Endothelial cell of umbilical vein (primary cell): ENCODE measurements around the gene FAS. TPM values are rescaled to one million over a fixed set of nuclear protein-coding genes. Genes with fewer than 3 reads are reported as not detected.

Experiments used
- BruUV-seq: library from RNA; stranded (reverse); fragments of 400-500 nt; replicated peaks from 2 replicates; lab custom pipeline; 2021; lab: Mats Ljungman, UMichigan
- CTCF ChIA-PET: fragments of 300-600, 350-600 bp; sonication (Branson Sonifier 250); formaldehyde crosslinking; loops from one replicate; lab custom pipeline; 2021; ENCODE audit warnings: antibody characterized with exemption, inconsistent platforms; lab: Charles Lee
- POLR2A ChIA-PET: fragments of 300-600, 350-600 bp; sonication (Branson Sonifier 250); formaldehyde crosslinking; loops from one replicate; lab custom pipeline; 2021; ENCODE audit warnings: antibody characterized with exemption, inconsistent platforms; lab: Charles Lee
- DNase-seq: peaks from one replicate; pipeline ENCODE4 v3.0.0-alpha.2; 2011; ENCODE audit warnings: low read depth, low spot score
- FAIRE-seq: peaks from 2 replicates; lab custom pipeline; 2011; peaks lifted over from hg19 to GRCh38; lab: Jason Lieb, UNC
- H2AFZ ChIP-seq: 2 replicates; pipeline ENCODE4 v1.6.0; 2012; ENCODE audit warnings: low read depth, low read length, control low read depth, inconsistent platforms
- H3K27ac ChIP-seq: 2 replicates; pipeline ENCODE4 v1.5.1; 2011; ENCODE audit warnings: low read depth, mild to moderate bottlenecking, control low read depth, low read length, moderate library complexity; ENCODE audit not compliant: insufficient read depth
- H3K27me3 ChIP-seq, 2 experiments: 2 replicates each; pipeline versions ENCODE4 v1.6.0 to v1.6.1; 2011; ENCODE audit warnings: low read length in 2 of 2, mixed read lengths in 1 of 2; ENCODE audit not compliant: control insufficient read depth in 2 of 2, insufficient read depth in 2 of 2
- H3K36me3 ChIP-seq, 2 experiments: 2 replicates in 1 of 2; 3 replicates in 1 of 2; pipeline ENCODE4 v1.5.1; 2011; ENCODE audit warnings: low read length in 2 of 2, mild to moderate bottlenecking in 1 of 2, moderate library complexity in 1 of 2; ENCODE audit not compliant: control insufficient read depth in 2 of 2, insufficient read depth in 2 of 2; ENCODE audit errors: extremely low read depth in 1 of 2
- H3K4me1 ChIP-seq: 3 replicates; pipeline ENCODE4 v1.5.1; 2011; ENCODE audit warnings: mild to moderate bottlenecking, low read length; ENCODE audit not compliant: control insufficient read depth, insufficient read depth; ENCODE audit errors: extremely low read depth
- H3K4me2 ChIP-seq: 2 replicates; pipeline ENCODE4 v1.6.1; 2011; ENCODE audit warnings: low read length, control low read depth, mixed read lengths; ENCODE audit not compliant: insufficient read depth
- H3K4me3 ChIP-seq, 3 experiments: fragments of 200-600 bp in 1 of 3; sonication (generic), shearing (Covaris generic) in 1 of 3; replicated peaks in 1 of 3; 2 replicates each; pipeline ENCODE4 v1.5.1; 2011 to 2016; ENCODE audit warnings: control low read depth in 3 of 3, low read length in 3 of 3, mild to moderate bottlenecking in 2 of 3, inconsistent platforms in 1 of 3, low read depth in 1 of 3, moderate library complexity in 1 of 3; ENCODE audit not compliant: insufficient read depth in 1 of 3
- H3K79me2 ChIP-seq: 2 replicates; pipeline ENCODE4 v1.6.0; 2012; ENCODE audit warnings: low read length, inconsistent platforms; ENCODE audit not compliant: control insufficient read depth, insufficient read depth
- H3K9ac ChIP-seq: replicated peaks from 2 replicates; pipeline ENCODE3; 2011; ENCODE audit warnings: low read length, control low read depth; ENCODE audit not compliant: insufficient read depth; ENCODE audit errors: extremely low read depth
- H3K9me1 ChIP-seq: replicated peaks from 3 replicates; pipeline ENCODE4 v1.6.0; 2011; ENCODE audit warnings: mild to moderate bottlenecking, low read length; ENCODE audit not compliant: control insufficient read depth, insufficient read depth; ENCODE audit errors: extremely low read depth
- H3K9me3 ChIP-seq: replicated peaks from 2 replicates; pipeline ENCODE4 v1.5.1; 2012; ENCODE audit warnings: low read length, inconsistent platforms; ENCODE audit not compliant: control insufficient read depth, insufficient read depth
- H4K20me1 ChIP-seq: replicated peaks from 2 replicates; pipeline ENCODE3; 2011; ENCODE audit warnings: mild to moderate bottlenecking, low read length; ENCODE audit not compliant: control insufficient read depth, insufficient read depth; ENCODE audit errors: extremely low read depth
- EZH2 ChIP-seq: IDR thresholded peaks from 2 replicates; pipeline ENCODE4 v1.6.1; 2012; ENCODE audit warnings: borderline replicate concordance, low read depth, mild to moderate bottlenecking, moderate library complexity, low read length, inconsistent platforms; ENCODE audit not compliant: severe bottlenecking
- FOS ChIP-seq: IDR thresholded peaks from 2 replicates; pipeline ENCODE4 v1.6.1; 2011; ENCODE audit warnings: mild to moderate bottlenecking, low read length, moderate library complexity, borderline replicate concordance; ENCODE audit not compliant: insufficient read depth
- GATA2 ChIP-seq: IDR thresholded peaks from 2 replicates; pipeline ENCODE4 v1.7.0; 2011; ENCODE audit warnings: low read depth, mild to moderate bottlenecking, moderate library complexity, mixed read lengths, low read length; ENCODE audit not compliant: insufficient read length, insufficient read depth
- JUN ChIP-seq: IDR thresholded peaks from 2 replicates; pipeline ENCODE4 v1.6.1; 2011; ENCODE audit warnings: borderline replicate concordance, low read depth; ENCODE audit not compliant: insufficient read length, insufficient read depth
- MYC ChIP-seq: IDR thresholded peaks from one replicate; pipeline ENCODE4 v1.6.1; 2011; ENCODE audit warnings: mild to moderate bottlenecking, low read depth, low read length
- POLR2A ChIP-seq: IDR thresholded peaks from 2 replicates; pipeline ENCODE4 v1.6.1; 2012; ENCODE audit warnings: low read depth, mild to moderate bottlenecking, control low read depth, low read length
- POLR2AphosphoS5 ChIP-seq: IDR thresholded peaks from 2 replicates; pipeline ENCODE4 v1.6.1; 2012; ENCODE audit warnings: low read depth, mild to moderate bottlenecking, control low read depth, low read length, moderate library complexity; ENCODE audit not compliant: insufficient read depth
- dilution Hi-C: fragments of 300-500 bp; cut with MboI; formaldehyde crosslinking; loops from one replicate; pipeline ENCODE4 v1.15.0; 2019; ENCODE audit warnings: low sequenced_read_pairs; ENCODE audit not compliant: extremely low pct_ligation_motif_present
- intact Hi-C: fragments of 100-400 bp; cut with micrococcal nuclease; formaldehyde crosslinking; loops from one replicate; pipeline ENCODE4 v1.10.0; 2022
- polyA plus RNA-seq, 4 experiments: library from polyadenylated mRNA; depleted of rRNA in 3 of 4; stranded (reverse) in 3 of 4; unstranded in 1 of 4; fragments of >200 nt; gene quantifications; 2 replicates each; pipeline versions ENCODE4 v1.2.1 to v1.2.3, GENCODE V29; 2011 to 2012; ENCODE audit warnings: missing spikeins in 1 of 4
- total RNA-seq: library from RNA; stranded (reverse); gene quantifications from 2 replicates; pipeline ENCODE4 v1.2.3, GENCODE V29; 2021
- TF ChIP-seq, protein P1 (sequence below), 2 donors: IDR thresholded peaks; 1 replicate in 1 of 2; 2 replicates in 1 of 2; pipeline ENCODE4 v1.5.1; 2011; ENCODE audit warnings: low read length in 2 of 2, mild to moderate bottlenecking in 2 of 2, moderate library complexity in 2 of 2, control low read depth in 1 of 2, inconsistent platforms in 1 of 2, low read depth in 1 of 2; ENCODE audit not compliant: insufficient read depth in 1 of 2; ENCODE audit errors: extremely low read depth in 1 of 2
- TF ChIP-seq, protein P2 (sequence below): IDR thresholded peaks from 2 replicates; pipeline ENCODE4 v1.6.1; 2011; ENCODE audit not compliant: insufficient read depth, insufficient read length

FAS gene
- total and polyA plus RNA-seq, 2 donors (not counting 3 experiments of a cell fraction or from before 2014, with no cell fraction given), result 2.0 to 6.1 TPM

DNA sequence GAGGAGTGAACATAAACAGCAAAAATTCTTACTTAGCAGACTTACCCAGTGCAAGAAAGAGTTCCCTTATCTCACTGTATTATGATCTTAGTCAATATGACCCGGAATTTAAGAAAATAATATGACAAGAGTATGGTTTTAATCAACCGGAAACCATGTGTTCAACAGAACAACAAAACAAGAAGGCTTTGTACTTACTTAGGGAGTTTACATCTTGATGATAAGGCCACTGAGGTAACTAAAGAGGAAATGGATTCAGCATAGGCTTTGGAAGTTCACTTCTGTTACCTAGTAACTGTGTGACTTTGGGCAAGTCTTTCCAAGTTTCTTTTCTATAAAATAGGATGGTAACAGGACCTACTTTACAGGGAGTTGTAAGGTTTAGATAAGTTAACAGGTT is 7.4 kb upstream of the FAS start:
- dilution Hi-C loops, result loop anchor here (25.0 kb wide), 1 partner anchor 229 kb away; the partner anchor contains the start of gene CH25H
- ChIA-PET POLR2A (no interaction called here), CTCF (interaction anchor here (0.8 to 2.2 kb wide), 6 partner anchors 7 to 235 kb away, joined by 3 to 12 read pairs (median 6); partner anchors contain the start of gene FAS)
- peak; percentile 80 for FAIRE-seq
- Histone ChIP-seq H3K9me1 (no peaks in the 10 kb centered on the region), H3K36me3 (no peaks in the 10 kb centered on the region), H3K9ac (no peak overlapping the region), H2AFZ (no peak overlapping the region), H4K20me1 (no peaks in the 10 kb centered on the region), H3K79me2 (no peaks in the 10 kb centered on the region), H3K4me2 (peak overlapping the region; percentile 22), H3K27me3 (peaks cover 2 to 10% of the 10 kb centered on the region in 2 experiments), H3K4me1 (peaks cover 14% of the 10 kb centered on the region), H3K27ac (no peak overlapping the region), H3K9me3 (no peaks in the 10 kb centered on the region), H3K4me3 (no peak overlapping the region)
- peak; percentile 51 for DNase-seq
- intact Hi-C loops, result loop anchor here (5.0 kb wide), 1 partner anchor 416 kb away; no protein-coding TSS in a partner anchor
- TF ChIP-seq, protein P1, sequence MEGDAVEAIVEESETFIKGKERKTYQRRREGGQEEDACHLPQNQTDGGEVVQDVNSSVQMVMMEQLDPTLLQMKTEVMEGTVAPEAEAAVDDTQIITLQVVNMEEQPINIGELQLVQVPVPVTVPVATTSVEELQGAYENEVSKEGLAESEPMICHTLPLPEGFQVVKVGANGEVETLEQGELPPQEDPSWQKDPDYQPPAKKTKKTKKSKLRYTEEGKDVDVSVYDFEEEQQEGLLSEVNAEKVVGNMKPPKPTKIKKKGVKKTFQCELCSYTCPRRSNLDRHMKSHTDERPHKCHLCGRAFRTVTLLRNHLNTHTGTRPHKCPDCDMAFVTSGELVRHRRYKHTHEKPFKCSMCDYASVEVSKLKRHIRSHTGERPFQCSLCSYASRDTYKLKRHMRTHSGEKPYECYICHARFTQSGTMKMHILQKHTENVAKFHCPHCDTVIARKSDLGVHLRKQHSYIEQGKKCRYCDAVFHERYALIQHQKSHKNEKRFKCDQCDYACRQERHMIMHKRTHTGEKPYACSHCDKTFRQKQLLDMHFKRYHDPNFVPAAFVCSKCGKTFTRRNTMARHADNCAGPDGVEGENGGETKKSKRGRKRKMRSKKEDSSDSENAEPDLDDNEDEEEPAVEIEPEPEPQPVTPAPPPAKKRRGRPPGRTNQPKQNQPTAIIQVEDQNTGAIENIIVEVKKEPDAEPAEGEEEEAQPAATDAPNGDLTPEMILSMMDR (IDR thresholded peaks at IDR 0.05; ENCODE audit: extremely low read depth in 1 of 2, insufficient read depth in 1 of 2, low read depth in 1 of 2, low read length in 2 of 2), result no peak
- TF ChIP-seq POLR2A, result no peak
- TF ChIP-seq FOS, result peak; percentile 4
- TF ChIP-seq MYC, result no peak
- TF ChIP-seq EZH2, result no peak
- TF ChIP-seq GATA2, result peak; percentile 89
- TF ChIP-seq POLR2AphosphoS5, result no peak
- TF ChIP-seq, protein P2, sequence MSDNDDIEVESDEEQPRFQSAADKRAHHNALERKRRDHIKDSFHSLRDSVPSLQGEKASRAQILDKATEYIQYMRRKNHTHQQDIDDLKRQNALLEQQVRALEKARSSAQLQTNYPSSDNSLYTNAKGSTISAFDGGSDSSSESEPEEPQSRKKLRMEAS, result no peak
- TF ChIP-seq JUN, result no peak
- BruUV-seq, result no TSS peak
